Loucy (cell line): ENCODE measurements around the gene PPHLN1.

ENCODE experiments used
- EZH2phosphoT487 ChIP-seq: fragments of 200-600 bp; IDR thresholded peaks from 2 replicates; pipeline ENCODE4 v1.6.1; 2018; ENCODE audit warnings: antibody characterized with exemption, mild to moderate bottlenecking, moderate library complexity, borderline replicate concordance
- TF ChIP-seq, protein P1 (sequence below): fragments of 200-600 bp; sonication (generic); conservative IDR thresholded peaks from 2 replicates; pipeline ENCODE4 v1.5.1; 2014; ENCODE audit warnings: mild to moderate bottlenecking, antibody characterized with exemption, low read length

DNA sequence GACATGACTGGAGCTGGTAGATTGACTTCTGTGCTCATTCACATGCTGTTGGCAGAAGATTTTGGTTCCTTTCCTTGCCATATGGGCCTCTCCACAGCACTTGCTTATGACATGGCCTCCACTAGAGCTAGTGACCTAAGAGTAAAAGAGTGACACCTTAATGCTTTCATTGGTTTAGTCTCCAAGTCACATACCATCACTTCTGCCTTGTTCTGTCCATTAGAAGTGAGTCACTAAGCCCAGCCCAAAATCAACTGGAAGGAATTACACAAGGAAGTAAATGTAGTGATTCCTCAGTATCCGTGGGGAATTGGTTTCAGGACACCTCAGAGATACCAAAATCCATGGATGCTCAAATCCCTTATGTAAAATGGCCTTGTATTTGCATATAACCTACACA lies 81.3 kb downstream of the PPHLN1 start:
- TF ChIP-seq, protein P1, sequence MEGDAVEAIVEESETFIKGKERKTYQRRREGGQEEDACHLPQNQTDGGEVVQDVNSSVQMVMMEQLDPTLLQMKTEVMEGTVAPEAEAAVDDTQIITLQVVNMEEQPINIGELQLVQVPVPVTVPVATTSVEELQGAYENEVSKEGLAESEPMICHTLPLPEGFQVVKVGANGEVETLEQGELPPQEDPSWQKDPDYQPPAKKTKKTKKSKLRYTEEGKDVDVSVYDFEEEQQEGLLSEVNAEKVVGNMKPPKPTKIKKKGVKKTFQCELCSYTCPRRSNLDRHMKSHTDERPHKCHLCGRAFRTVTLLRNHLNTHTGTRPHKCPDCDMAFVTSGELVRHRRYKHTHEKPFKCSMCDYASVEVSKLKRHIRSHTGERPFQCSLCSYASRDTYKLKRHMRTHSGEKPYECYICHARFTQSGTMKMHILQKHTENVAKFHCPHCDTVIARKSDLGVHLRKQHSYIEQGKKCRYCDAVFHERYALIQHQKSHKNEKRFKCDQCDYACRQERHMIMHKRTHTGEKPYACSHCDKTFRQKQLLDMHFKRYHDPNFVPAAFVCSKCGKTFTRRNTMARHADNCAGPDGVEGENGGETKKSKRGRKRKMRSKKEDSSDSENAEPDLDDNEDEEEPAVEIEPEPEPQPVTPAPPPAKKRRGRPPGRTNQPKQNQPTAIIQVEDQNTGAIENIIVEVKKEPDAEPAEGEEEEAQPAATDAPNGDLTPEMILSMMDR, result no peak
- TF ChIP-seq EZH2phosphoT487, result no peak
